ENCODE measurements around the gene ANKS6. TPM values are rescaled to one million over a fixed set of nuclear protein-coding genes. Genes with fewer than 3 reads are reported as not detected.

Gene ANKS6
- total RNA-seq, 2 donors from 2014 or later: 19.5 to 22.0 TPM

DNA sequence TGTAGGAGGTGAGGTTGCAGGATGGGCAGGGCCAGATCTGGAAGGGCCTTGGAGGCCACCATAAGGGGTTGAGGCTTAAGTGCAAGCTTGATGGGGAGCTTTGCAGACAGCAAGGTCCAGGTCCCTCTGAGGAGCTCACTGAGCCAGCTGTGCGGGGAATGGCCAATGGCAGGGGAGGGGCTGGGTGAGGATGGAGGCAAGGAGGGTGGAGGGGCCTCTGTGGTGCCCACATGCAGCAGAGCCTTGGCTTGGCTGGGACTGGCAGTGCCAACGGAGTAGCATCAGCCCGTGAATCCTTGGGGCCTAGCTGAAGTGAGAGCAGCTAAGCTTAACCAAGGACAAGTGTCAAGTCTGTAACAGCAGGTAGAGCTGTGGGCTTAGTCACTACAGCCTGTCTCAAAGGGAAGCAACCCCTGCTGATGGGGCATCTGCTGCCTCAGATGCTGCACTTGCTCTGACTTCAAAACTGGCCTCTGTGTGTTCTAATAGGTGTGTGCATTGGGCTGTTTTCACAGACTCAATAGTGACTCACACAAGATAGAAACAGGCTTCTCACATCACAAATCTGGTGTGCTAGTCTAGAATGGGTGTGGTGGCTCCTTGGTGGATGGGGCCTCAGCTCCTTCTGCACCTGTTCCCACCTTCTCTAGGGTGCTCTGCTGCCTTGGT is 27.4 kb upstream of the ANKS6 start:
- DNase-seq: no peak
- no peak overlapping the region for H3K9ac ChIP-seq (ENCODE audit: low read depth in 2 of 2, low read length in 2 of 2)
- no peaks in the 10 kb centered on the region for H3K4me1 ChIP-seq
- no peak overlapping the region for H3K27ac ChIP-seq
- intact Hi-C loops (cut with DNase I): no loop called here
- H3K27me3 ChIP-seq: no peaks in the 10 kb centered on the region
- no peak for TF ChIP-seq CTCF (IDR thresholded peaks at IDR 0.05)
- no peaks in the 10 kb centered on the region for H3K9me3 ChIP-seq
- no peaks in the 10 kb centered on the region for H3K36me3 ChIP-seq
- H3K4me3 ChIP-seq: no peak overlapping the region

- no peak overlapping the region for H3K4me3 ChIP-seq
- no peaks in the 10 kb centered on the region for H3K36me3 ChIP-seq
- H3K9me3 ChIP-seq: no peaks in the 10 kb centered on the region
- no peak for TF ChIP-seq CTCF (IDR thresholded peaks at IDR 0.05)
- no peaks in the 10 kb centered on the region for H3K4me1 ChIP-seq
- no peak overlapping the region for H3K27ac ChIP-seq
- H3K27me3 ChIP-seq: no peaks in the 10 kb centered on the region
- intact Hi-C loops (cut with DNase I): no loop called here
- H3K9ac ChIP-seq (ENCODE audit: low read depth in 2 of 2, low read length in 2 of 2): no peak overlapping the region
- no peak for DNase-seq
These were observed 26.3 kb upstream of the ANKS6 start for GRCh38 chr9:98822661-98823060.

GRCh38 chr9:98821831-98822230 is 25.5 kb upstream of the ANKS6 start:
- H3K9ac ChIP-seq (ENCODE audit: low read depth in 2 of 2, low read length in 2 of 2): no peak overlapping the region
- H3K27me3 ChIP-seq: no peaks in the 10 kb centered on the region
- H3K4me3 ChIP-seq: no peak overlapping the region
- no peak for DNase-seq
- no peaks in the 10 kb centered on the region for H3K36me3 ChIP-seq
- intact Hi-C loops (cut with DNase I): no loop called here
- TF ChIP-seq CTCF (IDR thresholded peaks at IDR 0.05): no peak
- H3K27ac ChIP-seq: no peak overlapping the region
- no peaks in the 10 kb centered on the region for H3K9me3 ChIP-seq
- no peaks in the 10 kb centered on the region for H3K4me1 ChIP-seq

DNA sequence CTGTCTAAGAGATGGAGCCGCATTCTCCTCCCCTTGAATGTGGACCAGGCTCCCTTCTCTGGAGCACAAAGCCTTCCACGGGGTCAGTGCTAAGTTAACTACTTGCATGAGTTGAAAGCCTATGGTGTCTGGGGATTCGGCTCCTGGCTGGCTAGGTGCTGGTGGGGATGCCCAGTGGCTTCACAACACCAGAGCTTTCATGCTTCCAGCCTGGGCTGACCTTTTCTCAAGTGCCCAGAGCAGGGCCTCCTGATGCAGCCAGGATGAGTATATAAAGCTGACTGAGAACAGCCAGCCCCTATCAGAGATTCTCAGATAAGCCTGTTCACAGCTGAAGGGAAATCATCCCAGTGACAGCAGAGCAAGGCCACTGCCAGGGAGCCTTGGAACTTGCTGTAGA is 22.9 kb upstream of the ANKS6 start:
- no peaks in the 10 kb centered on the region for H3K4me1 ChIP-seq
- H3K27ac ChIP-seq: no peak overlapping the region
- TF ChIP-seq CTCF (IDR thresholded peaks at IDR 0.05): no peak
- no peak overlapping the region for H3K9ac ChIP-seq (ENCODE audit: low read depth in 2 of 2, low read length in 2 of 2)
- H3K4me3 ChIP-seq: no peak overlapping the region
- DNase-seq: no peak
- H3K27me3 ChIP-seq: no peaks in the 10 kb centered on the region
- H3K9me3 ChIP-seq: no peaks in the 10 kb centered on the region
- intact Hi-C loops (cut with DNase I): no loop called here
- H3K36me3 ChIP-seq: no peaks in the 10 kb centered on the region

- Histone ChIP-seq H3K36me3 (no peaks in the 10 kb centered on the region), H3K27me3 (no peaks in the 10 kb centered on the region), H3K4me1 (no peaks in the 10 kb centered on the region), H3K27ac (no peak overlapping the region), H3K9me3 (no peaks in the 10 kb centered on the region), H3K4me3 (no peak overlapping the region), H3K9ac (ENCODE audit: low read depth in 2 of 2, low read length in 2 of 2) (no peak overlapping the region)
- TF ChIP-seq CTCF (IDR thresholded peaks at IDR 0.05): no peak
- intact Hi-C loops (cut with DNase I): no loop called here
- no peak for DNase-seq
These were observed 22.4 kb upstream of the ANKS6 start for GRCh38 chr9:98818764-98819163.

Measured in colonic mucosa (tissue), 4 donors.